Adrenal gland (tissue), 5 donors: ENCODE results near the gene BMPR2.

Source experiments
- POLR2A ChIP-seq, 2 donors: fragments of 450-650 bp; IDR thresholded peaks; one replicate each; pipeline ENCODE4 v1.6.1; 2017; ENCODE audit warnings: antibody characterized with exemption in 2 of 2, mild to moderate bottlenecking in 2 of 2, moderate library complexity in 1 of 2
- TF ChIP-seq, protein P1 (sequence below), 6 experiments: fragments of 450-650 bp in 4 of 6; fragments of 200-600 bp in 2 of 6; sonication (generic) in 1 of 6; IDR thresholded peaks; 1 replicate in 5 of 6; 2 replicates in 1 of 6; pipeline versions ENCODE4 v1.5.1 to v1.8.0; 2016 to 2021; ENCODE audit warnings: antibody characterized with exemption in 6 of 6, mild to moderate bottlenecking in 2 of 6, moderate library complexity in 1 of 6
- donor health status: DM: no; HTN: no; CAD: no.

DNA sequence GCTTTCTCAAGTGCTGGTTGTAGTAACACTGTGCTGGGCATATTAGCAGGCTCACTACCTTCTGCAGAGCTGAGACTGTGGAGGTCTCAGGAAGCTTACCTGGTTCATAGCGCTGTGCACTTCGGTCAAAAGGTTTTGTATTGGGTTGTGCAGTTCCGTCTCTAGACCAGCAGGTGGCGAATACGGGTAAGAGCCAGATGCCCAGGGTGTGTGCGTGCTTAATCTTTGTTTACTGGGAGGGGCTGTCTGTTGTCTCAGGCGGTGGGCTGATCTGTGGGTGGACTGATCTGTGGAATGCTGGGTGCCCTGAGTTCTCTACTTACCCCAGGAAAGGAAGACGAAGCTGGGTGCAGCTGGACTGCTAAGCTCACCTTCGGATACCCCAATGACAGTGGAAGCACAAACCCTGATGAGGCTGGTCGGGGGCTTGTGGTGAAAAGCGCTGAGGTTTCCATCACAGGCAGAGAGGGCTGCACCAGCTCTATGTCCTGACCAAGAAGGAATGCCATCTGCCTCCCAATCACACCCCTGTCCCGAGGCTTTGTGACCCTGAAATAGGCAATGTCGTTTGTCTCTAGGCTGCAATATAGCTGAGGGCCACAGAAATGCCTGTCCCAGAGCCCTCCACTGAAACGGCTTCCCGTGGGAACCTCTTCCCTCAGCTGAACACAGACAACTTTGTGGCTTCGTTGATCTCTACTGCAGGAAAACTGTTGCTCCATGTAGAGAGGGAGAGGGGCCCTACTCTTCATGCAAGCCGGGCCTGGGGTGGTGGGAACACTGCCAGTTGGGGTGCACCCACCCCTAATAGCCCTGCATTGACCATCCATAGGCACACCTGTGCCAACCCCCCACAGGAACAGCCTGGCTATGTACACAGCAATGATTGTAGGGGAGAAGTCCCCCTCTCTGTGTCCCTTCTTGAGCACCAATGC, 212.8 kb downstream of the BMPR2 start:
- TF ChIP-seq, protein P1, sequence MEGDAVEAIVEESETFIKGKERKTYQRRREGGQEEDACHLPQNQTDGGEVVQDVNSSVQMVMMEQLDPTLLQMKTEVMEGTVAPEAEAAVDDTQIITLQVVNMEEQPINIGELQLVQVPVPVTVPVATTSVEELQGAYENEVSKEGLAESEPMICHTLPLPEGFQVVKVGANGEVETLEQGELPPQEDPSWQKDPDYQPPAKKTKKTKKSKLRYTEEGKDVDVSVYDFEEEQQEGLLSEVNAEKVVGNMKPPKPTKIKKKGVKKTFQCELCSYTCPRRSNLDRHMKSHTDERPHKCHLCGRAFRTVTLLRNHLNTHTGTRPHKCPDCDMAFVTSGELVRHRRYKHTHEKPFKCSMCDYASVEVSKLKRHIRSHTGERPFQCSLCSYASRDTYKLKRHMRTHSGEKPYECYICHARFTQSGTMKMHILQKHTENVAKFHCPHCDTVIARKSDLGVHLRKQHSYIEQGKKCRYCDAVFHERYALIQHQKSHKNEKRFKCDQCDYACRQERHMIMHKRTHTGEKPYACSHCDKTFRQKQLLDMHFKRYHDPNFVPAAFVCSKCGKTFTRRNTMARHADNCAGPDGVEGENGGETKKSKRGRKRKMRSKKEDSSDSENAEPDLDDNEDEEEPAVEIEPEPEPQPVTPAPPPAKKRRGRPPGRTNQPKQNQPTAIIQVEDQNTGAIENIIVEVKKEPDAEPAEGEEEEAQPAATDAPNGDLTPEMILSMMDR (IDR thresholded peaks at IDR 0.05), result peak; percentile 90 to 94 (median 92)
- TF ChIP-seq POLR2A (IDR thresholded peaks at IDR 0.05), result no peak
